ENCODE data around the gene ARRDC5.

GRCh38 chr19:4929186-4929585, 26.5 kb upstream of the ARRDC5 start:
- TF ChIP-seq CTCF (IDR thresholded peaks at IDR 0.05; ENCODE audit: borderline replicate concordance, extremely low read depth, low read length, poor library complexity, severe bottlenecking) (no peak), EZH2 (IDR thresholded peaks at IDR 0.05; ENCODE audit: borderline replicate concordance, low read depth, low read length, severe bottlenecking) (no peak)
